Activated naive CD4-positive, alpha-beta T cell treated with anti-CD3 and anti-CD28 coated beads, Interleukin-2, amount 50 U/mL, for 24 hours (primary cell): ENCODE results near the gene CSE1L.
"Not testable (repeated sequence)": the region's sequence is repeated elsewhere in the genome, so short reads cannot be mapped to it uniquely, and the experiment has no call there.

Experiments
- H3K27ac Mint-ChIP-seq: one replicate; pipeline ENCODE4 v1.8.0; 2021; ENCODE audit warnings: mild to moderate bottlenecking, mixed read lengths
- H3K27me3 Mint-ChIP-seq: one replicate; pipeline ENCODE4 v1.8.0; 2021; ENCODE audit warnings: mixed read lengths
- H3K36me3 Mint-ChIP-seq: one replicate; pipeline ENCODE4 v1.8.0; 2021; ENCODE audit warnings: mixed read lengths
- H3K4me1 Mint-ChIP-seq: one replicate; pipeline ENCODE4 v1.8.0; 2021; ENCODE audit warnings: mixed read lengths
- H3K4me3 Mint-ChIP-seq: one replicate; pipeline ENCODE4 v1.8.0; 2021; ENCODE audit warnings: mild to moderate bottlenecking, mixed read lengths
- H3K9me3 Mint-ChIP-seq: one replicate; pipeline ENCODE4 v1.8.0; 2021; ENCODE audit warnings: mixed read lengths

Gene CSE1L

DNA sequence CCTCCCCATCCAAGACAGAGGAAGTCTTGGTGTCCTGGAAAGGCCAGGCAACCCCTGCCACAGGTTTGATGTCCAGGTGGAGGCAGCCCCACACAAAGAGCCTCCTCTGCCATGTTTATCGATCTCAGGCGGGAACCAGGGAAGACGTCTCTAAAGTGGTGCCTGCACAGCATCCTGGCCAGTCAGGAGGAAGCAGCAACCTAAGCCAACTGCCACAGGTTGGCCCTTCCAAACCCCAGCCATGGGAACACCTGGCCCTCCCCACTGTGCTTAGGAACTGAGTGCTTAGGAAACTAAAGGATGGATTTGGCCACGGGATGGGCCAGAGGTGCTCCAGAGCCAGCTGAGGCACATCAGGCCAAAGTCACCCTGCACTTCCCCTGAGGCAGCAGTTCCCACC lies 56.9 kb downstream of the CSE1L start:
- H3K4me3 Mint-ChIP-seq: no peak overlapping the region
- no peaks in the 10 kb centered on the region for H3K27me3 Mint-ChIP-seq
- H3K9me3 Mint-ChIP-seq: no peaks in the 10 kb centered on the region
- no peak overlapping the region for H3K27ac Mint-ChIP-seq
- peaks cover 18% of the 10 kb centered on the region for H3K4me1 Mint-ChIP-seq
- peaks cover 12% of the 10 kb centered on the region for H3K36me3 Mint-ChIP-seq

DNA sequence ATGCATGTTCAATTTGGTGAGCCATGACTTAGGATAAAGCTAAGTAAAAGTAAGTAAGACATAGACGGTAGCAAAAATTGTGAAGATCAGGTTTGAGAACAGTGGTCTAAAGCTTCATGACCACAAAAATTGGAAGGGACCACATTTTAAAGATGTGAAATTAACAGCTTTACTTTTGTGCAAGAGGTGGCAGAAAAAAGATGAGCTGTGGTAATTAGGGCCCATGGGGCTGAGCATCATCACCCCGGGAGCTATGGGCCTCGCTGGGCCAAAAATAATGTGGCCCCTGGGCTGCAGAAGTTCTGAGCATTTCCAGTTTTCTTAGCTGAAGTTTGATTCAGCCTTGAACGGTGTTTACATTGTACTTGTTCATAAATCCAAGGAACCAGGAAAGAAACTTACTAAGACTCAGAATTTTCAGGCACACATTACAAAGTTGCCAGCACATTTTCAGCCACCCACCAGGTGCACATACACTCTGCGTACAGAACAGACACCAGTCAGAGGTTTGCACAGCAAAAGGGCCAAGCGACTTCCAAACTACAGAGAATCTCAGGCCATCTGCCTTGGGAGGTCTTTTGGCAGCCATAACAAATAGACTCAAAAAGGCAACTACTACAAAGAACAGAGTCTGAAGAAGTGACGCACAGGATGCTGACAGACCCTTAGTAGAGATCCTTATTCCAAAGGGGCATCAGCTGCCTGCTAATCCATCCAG lies 57.7 kb downstream of the CSE1L start:
- Mint-ChIP-seq H3K27me3 (no peaks in the 10 kb centered on the region), H3K9me3 (no peaks in the 10 kb centered on the region), H3K4me1 (peaks cover 23% of the 10 kb centered on the region), H3K4me3 (no peak overlapping the region), H3K36me3 (peaks cover 16% of the 10 kb centered on the region), H3K27ac (peak overlapping the region; percentile 68)

DNA sequence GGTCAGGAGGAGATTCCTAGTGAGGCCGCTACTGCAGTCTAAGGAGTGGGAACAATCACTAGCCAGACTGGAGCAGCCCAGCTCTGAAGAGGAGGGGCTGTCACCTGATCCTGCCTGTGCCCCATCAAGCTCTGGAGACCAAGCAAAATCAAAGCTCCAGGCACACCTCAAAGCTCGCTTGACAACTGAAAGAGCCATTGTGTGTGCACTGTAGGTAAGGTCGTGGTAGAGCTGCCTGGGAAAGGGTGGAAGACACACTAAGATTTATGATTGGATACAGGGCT lies 58.2 kb downstream of the CSE1L start:
- Mint-ChIP-seq H3K9me3 (no peaks in the 10 kb centered on the region), H3K4me3 (no peak overlapping the region), H3K27me3 (no peaks in the 10 kb centered on the region), H3K27ac (no peak overlapping the region), H3K36me3 (peaks cover 14% of the 10 kb centered on the region), H3K4me1 (peaks cover 24% of the 10 kb centered on the region)

DNA sequence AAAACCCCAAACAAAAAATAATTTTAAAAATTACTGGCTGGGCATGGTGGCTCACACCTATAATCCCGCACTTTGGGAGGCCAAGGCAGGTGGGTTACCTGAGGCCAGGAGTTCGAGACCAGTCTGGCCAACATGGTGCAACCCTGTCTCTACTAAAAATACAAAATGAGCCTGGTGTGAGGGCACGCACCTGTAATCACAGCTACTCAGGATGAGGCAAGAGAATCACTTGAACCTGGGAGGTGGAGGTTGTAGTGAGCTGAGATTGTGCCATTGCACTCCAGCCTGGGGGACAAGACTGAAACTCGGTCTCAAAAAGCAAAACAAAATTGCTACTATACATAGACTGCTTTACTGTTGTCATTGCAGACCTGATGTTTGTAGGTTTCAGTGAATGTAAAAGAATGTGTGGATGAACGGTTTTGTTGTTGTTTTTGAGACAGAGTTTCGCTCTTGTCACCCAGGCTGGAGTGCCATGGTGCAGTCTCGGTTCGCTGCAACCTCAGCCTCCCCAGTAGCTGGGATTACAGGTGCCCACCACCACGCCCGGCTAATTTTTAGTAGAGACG lies 59.0 kb downstream of the CSE1L start:
- H3K9me3 Mint-ChIP-seq, H3K27me3 Mint-ChIP-seq, H3K4me3 Mint-ChIP-seq: not testable (repeated sequence)
- Mint-ChIP-seq H3K4me1 (peaks cover 20% of the 10 kb centered on the region), H3K27ac (peak overlapping the region; percentile 0), H3K36me3 (peaks cover 16% of the 10 kb centered on the region)

DNA sequence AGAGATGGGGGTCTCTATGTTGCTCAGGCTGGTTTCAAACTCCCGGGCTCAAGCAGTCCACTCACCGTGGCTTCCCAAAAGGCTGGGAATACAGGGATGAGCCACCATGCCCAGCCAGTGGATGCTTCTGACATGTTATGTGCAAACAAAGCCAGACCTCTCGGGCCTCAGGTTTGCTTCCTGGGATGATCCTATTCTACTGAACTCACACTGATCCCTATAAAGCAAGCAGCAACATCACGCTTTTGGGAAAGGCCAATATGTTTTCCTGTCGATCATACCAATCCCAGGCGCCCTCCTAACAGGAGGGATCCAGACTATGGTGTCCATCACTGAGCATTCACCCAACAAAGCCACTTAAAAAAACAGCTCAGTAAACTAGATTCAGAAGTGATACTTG lies 60.2 kb downstream of the CSE1L start:
- Mint-ChIP-seq H3K4me1 (peaks cover 11% of the 10 kb centered on the region), H3K9me3 (no peaks in the 10 kb centered on the region), H3K27me3 (no peaks in the 10 kb centered on the region), H3K27ac (no peak overlapping the region), H3K36me3 (peaks cover 19% of the 10 kb centered on the region), H3K4me3 (no peak overlapping the region)

DNA sequence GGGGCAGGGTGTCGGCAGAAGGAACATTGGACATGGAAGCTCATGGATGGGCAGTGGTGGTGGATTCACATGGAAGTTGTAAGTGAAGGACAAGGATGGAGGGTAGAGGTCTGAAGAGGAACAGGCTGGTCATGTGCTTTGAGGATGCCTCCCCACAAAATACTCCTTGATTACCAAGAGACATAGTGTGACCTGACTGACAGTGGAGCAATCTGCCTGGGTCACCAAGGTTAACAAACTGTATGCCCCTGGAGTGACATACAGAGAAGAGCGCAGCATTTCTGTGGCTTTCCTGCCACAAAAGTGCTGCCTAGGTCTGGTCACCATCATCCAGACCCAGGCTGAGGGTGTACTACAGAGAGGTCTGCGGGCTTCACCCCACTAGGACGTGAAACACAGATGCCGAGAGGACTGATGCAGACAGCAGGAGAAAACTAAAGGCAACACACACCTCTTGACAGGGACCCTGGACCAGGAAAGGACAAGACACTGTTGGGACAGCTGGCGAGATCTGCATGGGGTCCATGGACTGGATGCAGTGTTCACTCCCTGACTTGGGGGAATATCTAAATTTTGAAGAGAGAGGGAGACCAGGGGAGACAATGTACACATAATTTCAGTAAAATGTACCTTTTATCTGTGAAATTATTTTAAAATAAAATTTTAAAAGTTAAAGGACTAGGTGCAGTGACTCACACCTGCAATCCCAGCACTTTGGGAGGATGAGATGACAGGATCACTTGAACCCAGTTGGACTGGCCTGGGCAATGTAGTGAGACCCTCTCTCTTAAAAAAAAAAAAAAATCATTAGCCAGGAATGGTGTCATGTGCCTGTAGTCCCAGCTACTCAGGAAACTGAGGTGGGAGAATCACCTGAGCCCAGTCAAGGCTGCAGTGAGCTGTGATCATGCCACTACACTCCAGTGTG lies 64.9 kb downstream of the CSE1L start:
- Mint-ChIP-seq H3K27ac (peak overlapping the region; percentile 59), H3K4me3 (no peak overlapping the region), H3K9me3 (no peaks in the 10 kb centered on the region), H3K4me1 (peaks cover 6% of the 10 kb centered on the region), H3K36me3 (peaks cover 21% of the 10 kb centered on the region), H3K27me3 (no peaks in the 10 kb centered on the region)

DNA sequence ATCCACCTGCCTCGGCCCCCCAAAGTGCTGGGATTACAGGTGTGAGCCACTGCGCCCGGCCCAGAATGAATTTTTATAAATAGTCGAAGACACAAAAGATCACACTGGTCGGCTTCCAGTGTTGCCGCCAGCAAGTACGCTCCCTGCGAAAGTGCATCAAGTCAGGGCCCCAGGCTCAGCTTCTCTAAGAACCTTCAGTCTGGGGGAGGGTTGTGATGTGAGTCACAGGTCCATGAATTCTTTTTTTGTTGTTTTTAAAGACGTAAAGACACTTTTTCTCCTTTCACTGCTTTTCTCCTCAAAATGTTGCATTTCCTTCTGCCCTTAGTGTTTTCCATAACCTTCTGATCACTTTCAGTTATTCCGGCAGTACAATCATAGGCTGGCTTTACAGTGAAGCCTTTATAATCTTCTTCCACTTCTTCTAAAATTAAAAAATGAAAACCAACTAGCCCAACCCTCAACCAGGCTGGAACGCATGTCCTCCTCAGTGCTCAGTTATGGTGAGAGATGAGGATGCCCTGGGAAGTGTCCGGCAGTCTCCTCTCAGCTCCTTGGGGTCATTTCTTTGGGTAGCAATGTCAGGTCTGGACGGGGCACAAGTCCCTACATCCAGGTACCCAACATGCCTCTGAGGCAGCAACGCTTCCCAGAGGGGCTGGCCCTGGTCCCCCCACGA lies 66.6 kb downstream of the CSE1L start:
- Mint-ChIP-seq H3K27ac (no peak overlapping the region), H3K36me3 (peaks cover 23% of the 10 kb centered on the region), H3K4me1 (peaks cover 6% of the 10 kb centered on the region), H3K9me3 (no peaks in the 10 kb centered on the region), H3K4me3 (no peak overlapping the region), H3K27me3 (no peaks in the 10 kb centered on the region)

DNA sequence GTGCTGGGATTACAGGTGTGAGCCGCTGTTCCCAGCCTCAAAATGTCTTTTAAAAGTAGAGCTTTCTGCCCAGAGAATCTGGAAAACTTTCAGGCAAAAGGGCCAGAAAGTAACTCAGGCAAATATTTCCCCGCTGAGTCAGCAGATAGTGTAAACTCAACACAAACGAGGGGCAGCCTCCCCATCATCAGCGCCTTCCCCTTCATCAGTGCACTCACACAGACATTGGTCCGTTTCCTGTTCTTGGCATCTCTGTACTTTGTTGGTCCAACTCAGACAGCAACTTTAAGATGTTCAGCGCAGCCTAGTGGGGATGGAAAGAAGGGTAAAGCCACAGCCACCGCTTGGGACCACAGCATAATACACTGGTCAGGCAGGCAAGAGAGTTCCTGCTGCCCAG lies 69.5 kb downstream of the CSE1L start:
- Mint-ChIP-seq H3K27me3 (no peaks in the 10 kb centered on the region), H3K9me3 (no peaks in the 10 kb centered on the region), H3K4me3 (no peak overlapping the region), H3K4me1 (no peaks in the 10 kb centered on the region), H3K36me3 (peaks cover 20% of the 10 kb centered on the region), H3K27ac (no peak overlapping the region)

DNA sequence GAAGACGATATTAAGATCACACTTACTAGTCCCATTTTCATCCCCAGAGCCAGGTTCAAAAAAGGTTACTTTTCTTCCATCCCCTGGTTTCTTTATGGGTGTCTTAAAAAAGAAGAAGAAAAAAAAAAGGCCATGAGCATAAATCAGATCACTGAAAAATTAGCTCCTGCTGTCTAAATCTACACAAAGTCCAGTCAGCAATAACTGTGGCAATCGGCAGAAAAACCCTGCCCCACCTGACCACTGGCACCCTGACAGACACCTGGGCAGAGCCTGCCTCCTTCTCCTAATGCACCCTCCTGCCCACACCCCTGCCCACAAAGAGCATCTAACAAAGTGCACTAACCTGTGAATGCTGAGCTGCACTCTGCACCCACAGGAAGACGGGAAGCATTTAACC lies 72.2 kb downstream of the CSE1L start:
- H3K9me3 Mint-ChIP-seq: no peaks in the 10 kb centered on the region
- no peak overlapping the region for H3K4me3 Mint-ChIP-seq
- no peaks in the 10 kb centered on the region for H3K4me1 Mint-ChIP-seq
- peaks cover 19% of the 10 kb centered on the region for H3K36me3 Mint-ChIP-seq
- no peak overlapping the region for H3K27ac Mint-ChIP-seq
- no peaks in the 10 kb centered on the region for H3K27me3 Mint-ChIP-seq

DNA sequence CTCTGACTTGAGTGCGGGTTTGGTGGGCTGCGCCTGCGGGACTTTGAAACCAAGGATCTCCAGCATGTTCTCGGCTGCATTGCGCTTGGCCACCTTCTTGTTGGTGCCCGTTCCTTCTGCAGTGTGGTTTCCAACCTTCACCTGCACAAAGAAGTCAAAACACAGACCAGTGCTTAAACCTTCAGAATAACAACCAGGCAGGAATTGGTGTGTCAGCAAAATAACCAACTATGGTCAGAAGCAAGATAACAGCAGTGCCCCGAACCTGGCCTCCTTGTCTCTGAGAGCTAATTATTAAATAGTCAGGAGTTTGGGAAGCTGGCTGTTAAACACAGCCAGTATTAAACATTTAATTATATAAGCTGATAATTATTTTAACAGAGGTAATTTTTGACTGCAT lies 73.9 kb downstream of the CSE1L start:
- Mint-ChIP-seq H3K4me3 (no peak overlapping the region), H3K36me3 (peaks cover 20% of the 10 kb centered on the region), H3K27ac (peak overlapping the region; percentile 35), H3K9me3 (no peaks in the 10 kb centered on the region), H3K4me1 (no peaks in the 10 kb centered on the region), H3K27me3 (no peaks in the 10 kb centered on the region)

DNA sequence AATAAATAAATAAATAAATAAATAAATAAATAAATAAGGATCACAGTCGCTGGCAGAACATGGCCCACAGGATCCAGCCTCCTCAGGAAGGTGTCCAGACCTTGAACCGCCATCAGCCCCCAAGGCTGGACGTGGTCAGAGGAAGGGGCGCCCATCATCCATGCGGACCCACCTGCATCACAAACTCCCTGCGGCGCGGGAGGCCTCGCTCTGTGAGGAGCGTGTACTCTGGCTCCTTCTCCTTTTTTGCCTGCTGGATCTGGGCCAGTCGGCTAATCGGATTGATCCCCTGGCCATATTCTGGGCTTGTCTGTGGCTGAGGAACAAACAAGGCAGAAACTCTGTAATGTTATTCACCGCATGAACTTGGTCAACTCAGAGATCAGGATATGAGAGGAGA lies 76.8 kb downstream of the CSE1L start:
- peaks cover 21% of the 10 kb centered on the region for H3K36me3 Mint-ChIP-seq
- H3K27me3 Mint-ChIP-seq: no peaks in the 10 kb centered on the region

DNA sequence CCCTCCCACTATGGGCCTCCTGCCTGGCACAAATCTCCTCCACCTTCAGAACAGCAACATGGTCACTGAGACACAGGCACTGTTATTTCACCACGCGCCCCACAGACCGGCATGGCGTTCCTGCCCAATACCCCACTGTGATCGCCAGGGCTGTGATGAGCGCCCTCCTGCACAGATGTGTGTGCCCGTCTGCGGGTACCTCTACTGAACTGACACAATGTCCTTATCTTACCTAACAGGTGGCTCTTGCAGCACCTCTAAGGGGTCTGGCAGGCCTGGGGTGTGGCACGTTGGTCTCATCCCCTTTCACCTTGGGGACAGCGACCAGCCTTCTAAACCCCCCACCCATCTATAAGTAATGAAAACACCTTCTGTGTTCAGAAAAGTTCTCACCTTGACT lies 77.9 kb downstream of the CSE1L start:
- H3K4me1 Mint-ChIP-seq: no peaks in the 10 kb centered on the region
- H3K36me3 Mint-ChIP-seq: peaks cover 18% of the 10 kb centered on the region

More for the DNA sequence above, 76.8 kb downstream of the CSE1L start:
- H3K4me3 Mint-ChIP-seq: no peak overlapping the region
- H3K9me3 Mint-ChIP-seq: no peaks in the 10 kb centered on the region
- no peaks in the 10 kb centered on the region for H3K4me1 Mint-ChIP-seq
- H3K27ac Mint-ChIP-seq: no peak overlapping the region

DNA sequence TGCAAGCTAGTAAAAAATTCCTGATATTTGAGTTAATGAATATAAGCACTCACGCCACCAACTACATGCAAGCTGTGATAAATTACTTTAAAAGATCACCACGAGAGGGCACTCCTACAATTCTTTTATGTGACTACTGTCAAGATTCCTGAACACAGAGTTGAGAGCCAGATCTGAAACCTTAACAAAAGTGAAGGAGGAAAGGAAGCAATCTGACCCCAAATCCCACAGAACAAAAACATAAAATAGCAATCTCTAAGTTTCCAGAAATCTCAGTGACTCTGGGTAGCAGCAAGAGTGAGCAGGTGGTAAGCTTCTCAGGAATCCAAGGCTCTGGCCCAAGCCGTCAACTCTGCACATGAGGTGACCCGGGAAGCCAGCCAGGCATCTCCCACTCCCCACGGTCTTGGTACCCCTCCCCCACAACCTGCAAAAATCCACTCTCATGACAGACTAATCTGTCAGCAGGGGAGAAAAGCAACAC lies 86.9 kb downstream of the CSE1L start:
- Mint-ChIP-seq H3K4me3 (no peak overlapping the region), H3K27ac (peak overlapping the region; percentile 30), H3K36me3 (peaks cover 11% of the 10 kb centered on the region), H3K27me3 (no peaks in the 10 kb centered on the region), H3K9me3 (no peaks in the 10 kb centered on the region), H3K4me1 (peaks cover 10% of the 10 kb centered on the region)

More for the DNA sequence above, 77.9 kb downstream of the CSE1L start:
- Mint-ChIP-seq H3K27ac (no peak overlapping the region), H3K27me3 (no peaks in the 10 kb centered on the region), H3K4me3 (no peak overlapping the region), H3K9me3 (no peaks in the 10 kb centered on the region)

DNA sequence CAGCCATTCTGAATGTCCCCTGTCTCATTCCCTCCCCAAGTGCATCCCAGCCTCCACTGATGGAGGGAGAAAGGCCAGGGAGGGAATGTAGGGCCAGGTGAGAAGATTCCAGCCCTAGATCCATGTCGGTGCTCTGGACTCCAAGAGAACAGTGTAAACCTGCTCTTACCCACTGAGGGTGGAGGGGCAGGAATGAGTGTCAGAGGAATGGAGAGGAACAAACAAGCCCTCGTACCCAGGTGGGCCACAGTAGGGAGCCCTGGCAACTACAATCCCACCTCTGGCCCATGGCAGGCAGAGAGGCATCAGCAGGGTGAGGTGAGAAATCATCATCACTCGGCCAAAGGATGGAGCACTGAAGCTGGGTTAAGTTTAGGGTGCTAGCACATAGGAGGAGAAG lies 87.5 kb downstream of the CSE1L start:
- Mint-ChIP-seq H3K4me3 (no peak overlapping the region), H3K27ac (peak overlapping the region; percentile 83), H3K9me3 (no peaks in the 10 kb centered on the region), H3K4me1 (peaks cover 14% of the 10 kb centered on the region), H3K27me3 (no peaks in the 10 kb centered on the region), H3K36me3 (peaks cover 13% of the 10 kb centered on the region)

DNA sequence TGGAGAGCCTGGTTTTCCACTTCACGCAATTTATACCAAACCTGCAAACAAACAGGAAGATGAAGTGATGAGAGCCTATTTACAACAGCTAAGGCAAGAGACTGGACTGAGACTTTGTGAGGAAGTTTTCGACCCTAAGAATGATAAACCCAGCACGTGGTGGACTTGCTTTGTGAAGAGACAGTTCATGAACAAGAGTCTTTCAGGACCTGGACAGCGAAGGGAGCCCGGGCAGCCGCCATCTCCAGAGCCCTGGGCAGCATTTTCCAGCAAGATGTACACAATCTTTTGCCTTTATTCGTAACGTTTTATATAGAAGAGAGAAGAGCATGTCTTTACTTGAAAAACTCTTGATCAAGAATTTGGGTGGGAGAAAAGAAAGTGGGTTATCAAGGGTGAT lies 88.7 kb downstream of the CSE1L start:
- Mint-ChIP-seq H3K27ac (peak overlapping the region; percentile 61), H3K4me1 (peaks cover 14% of the 10 kb centered on the region), H3K36me3 (peaks cover 13% of the 10 kb centered on the region)
- not testable (repeated sequence) for H3K9me3 Mint-ChIP-seq, H3K4me3 Mint-ChIP-seq, H3K27me3 Mint-ChIP-seq
